GM12874 (cell line): ENCODE measurements around the gene CRHR2.

Experiments used
- TF ChIP-seq, protein P1 (sequence below): IDR thresholded peaks from 2 replicates; pipeline ENCODE4 v1.5.1; 2011; ENCODE audit warnings: low read depth, mild to moderate bottlenecking, control low read depth, low read length, moderate library complexity; ENCODE audit not compliant: insufficient read depth

The CRHR2 gene

DNA sequence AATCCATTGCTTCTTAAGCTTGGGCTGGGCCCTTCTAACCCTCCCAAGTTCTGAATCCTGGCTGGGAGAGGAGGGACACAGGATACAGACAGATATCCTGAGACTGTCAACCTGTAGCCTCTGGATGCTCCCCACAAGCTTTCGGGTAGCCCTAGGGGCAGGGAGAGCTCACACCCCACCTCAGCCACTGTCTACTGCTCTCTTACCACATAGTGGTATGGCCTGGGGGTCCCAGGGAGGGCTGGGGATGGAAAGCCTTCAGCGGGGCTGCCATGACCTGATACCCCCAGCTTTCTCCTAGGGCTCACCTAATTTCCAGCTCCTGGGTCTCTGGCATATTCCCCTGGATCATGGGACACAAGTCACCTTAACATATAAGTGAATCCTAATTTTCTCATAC is 25.1 kb downstream of the CRHR2 start:
- TF ChIP-seq, protein P1, sequence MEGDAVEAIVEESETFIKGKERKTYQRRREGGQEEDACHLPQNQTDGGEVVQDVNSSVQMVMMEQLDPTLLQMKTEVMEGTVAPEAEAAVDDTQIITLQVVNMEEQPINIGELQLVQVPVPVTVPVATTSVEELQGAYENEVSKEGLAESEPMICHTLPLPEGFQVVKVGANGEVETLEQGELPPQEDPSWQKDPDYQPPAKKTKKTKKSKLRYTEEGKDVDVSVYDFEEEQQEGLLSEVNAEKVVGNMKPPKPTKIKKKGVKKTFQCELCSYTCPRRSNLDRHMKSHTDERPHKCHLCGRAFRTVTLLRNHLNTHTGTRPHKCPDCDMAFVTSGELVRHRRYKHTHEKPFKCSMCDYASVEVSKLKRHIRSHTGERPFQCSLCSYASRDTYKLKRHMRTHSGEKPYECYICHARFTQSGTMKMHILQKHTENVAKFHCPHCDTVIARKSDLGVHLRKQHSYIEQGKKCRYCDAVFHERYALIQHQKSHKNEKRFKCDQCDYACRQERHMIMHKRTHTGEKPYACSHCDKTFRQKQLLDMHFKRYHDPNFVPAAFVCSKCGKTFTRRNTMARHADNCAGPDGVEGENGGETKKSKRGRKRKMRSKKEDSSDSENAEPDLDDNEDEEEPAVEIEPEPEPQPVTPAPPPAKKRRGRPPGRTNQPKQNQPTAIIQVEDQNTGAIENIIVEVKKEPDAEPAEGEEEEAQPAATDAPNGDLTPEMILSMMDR, result no peak

DNA sequence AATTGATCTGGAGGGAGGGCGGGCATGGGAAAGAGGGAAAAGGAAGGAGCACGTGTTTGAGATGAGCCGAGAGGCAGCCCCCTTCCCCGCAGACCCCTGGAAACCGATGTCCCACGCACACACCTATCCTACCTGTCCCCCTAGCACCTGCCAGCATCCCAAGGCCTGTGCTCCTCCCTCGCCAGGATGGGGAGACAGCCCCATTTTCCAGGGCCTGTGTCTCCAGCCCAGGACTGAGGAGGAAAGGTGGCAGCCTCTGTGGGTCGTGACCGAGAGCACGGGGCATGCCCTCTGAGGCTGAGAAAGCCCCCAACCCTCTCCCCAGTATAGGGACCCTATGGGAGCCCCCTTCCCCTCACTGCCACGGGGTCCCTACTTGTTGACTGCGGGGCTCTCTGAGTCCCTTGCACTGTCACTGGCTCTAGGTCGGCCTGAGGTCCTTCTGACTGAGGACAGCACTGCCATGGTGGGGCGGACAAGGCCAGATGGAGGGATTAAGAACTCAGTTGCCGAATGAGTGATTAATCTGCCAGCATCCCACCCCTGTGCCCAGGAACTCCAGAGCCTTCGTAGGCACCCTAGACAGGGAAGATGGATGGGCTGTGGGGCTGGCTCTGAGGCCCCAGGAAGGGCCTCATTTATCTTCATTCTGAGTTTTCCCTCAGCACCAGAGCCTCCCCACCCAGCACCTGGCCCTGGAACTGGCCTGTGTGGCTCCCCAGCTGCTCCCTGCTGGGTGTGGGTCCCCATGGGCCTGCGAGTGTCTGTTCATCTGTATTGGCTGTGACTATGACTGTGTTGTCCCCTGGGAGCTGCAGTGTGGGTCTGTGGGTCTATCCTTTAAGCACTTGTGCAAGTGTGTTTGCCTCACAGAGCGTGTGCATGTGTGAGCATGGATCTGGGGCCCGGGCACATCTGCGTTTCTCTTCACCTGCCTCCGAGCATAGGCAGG is 26.0 kb downstream of the CRHR2 start:
- TF ChIP-seq, protein P1, result no peak

DNA sequence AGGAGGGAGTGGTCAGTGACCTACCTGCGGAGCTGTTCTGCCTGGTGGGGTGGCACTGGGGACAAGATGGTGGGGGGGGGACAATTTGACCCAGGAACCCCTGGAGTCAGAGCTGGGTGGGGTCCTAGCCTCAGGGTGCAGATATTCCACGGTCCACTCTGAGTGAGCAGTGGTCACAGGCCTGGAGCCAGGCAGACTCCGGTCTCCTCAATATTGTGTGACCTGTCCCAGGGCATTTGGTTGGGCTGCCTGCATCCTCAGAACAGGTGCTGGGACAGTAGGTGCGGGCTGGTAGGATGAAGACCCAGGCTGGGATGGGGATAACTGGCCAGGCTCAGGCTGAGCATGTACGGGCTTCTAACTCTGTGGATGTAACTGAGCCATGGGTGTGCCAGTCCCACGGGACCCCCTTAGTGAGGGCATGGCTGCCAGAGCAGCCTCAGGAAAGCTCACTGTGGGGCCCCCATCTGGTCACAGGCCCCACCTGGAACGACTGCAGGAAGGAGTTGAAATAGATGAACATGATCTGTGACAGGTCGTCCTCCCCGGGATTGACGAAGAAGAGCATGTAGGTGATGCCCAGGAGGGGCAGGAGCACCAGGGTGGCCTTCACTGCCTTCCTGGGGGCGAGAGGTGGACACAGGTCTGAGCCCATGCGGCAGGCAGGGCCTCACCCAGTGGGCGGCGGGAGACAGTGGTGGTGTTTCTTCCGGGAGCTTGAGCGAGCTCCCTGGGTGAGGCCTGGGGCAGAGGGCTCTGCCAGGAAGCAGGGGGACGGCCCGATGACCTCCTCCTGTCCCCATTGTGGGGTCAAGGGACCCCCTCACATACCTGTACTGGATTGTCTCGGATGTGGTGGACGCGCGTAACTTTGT is 26.9 kb downstream of the CRHR2 start:
- TF ChIP-seq, protein P1, result no peak

DNA sequence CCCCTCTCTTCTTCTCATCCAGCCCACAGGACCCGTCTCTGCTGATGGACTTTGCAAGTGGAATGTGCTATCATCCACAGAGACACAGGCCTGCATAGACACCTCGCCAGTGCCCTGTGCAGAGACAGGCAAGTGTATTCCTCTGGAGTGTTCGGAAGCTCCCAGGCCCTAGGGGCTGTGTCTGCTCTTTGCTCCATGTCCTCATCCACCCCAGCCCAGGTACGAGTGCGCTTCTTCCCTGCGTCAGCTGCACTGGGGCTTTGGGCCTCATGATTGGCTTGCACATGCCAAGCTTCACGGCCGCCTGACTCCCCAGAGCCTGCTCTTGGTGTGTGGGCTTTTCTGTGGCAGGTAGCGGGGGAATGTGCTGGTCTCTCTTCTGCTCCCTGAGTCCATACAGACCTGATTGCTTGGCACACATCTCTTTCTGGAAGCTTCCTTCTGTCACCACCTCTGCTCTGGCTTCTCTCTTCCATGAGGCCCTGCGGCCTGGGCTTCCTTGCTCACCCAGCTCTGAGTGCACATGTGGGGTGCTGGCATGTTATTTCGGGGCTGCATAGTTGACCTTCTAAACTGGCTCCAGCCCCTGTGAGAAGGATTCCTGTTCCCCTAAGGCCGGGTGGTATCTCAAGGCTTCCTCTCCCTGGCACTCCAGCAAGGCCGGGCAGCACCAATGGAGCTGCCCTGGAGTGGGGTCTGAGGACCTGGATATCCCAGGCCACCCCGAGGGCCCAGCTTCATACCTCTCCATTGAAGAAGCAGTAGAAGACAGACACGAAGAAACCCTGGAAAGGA is 27.8 kb downstream of the CRHR2 start:
- TF ChIP-seq, protein P1, result no peak

DNA sequence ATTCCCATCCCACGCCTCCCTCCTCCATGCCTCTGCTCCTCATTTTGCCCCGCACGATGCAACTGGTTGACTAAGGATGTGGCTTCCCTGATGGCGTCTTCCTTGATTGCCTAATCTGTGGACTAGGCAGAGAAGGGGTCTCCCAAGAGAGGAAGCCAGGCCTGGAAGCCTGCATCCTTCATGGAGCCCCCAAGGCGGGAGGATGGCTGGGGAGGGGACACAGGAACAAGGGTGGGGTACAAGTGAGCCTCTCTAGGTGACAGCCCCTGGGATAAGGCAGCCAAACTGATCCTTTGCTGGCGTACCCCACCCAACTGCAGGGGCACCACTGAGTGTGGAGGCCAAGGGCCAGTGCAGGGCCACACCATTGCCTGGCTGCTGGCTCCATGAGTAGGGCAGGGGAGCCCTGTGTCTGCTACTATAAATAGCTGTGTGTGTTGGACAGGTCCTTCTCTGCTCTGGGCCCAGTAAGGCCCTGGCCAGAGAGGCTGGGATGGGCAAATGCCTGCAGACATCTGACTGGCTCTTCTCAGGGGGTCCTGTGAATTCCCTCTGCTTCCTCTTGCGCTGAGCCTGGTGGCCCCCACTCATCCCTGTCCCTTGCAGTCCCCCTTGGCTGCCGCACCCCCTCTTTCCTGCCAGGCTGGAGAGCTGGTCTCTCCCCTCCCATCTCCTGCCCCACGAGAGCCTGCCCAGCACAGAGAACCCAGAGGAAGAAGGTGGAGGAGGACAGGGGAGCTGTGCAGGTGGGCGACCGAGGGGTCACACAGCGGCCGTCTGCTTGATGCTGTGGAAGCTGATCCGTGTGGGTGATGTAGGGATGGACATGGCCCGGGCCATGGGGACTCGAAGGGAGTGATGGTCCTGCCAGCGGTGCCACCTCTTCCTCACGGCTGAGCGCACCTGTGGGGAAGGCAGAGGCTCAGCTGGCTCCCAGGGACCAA is 29.3 kb downstream of the CRHR2 start:
- TF ChIP-seq, protein P1, result no peak

DNA sequence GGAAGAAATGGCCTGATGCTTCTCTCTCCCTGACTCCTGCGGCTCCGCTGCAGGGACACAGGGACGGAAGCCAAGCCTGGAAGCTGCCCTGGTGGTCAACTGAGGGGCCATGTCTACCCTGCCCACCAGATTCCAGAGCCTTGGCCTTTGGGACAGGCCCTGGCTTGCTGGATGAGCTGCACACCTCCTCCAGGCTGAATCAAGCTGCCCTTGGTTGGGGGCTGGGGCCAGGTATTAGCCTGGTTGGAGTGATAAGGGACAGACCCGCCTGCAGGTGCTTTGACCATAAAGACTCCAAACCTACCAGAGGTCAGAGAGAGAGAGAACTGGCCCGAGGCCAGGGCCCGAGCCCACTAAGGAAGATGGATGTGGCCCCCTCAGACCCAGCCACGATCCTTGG is 30.1 kb downstream of the CRHR2 start:
- TF ChIP-seq, protein P1, result no peak
